COR-L47 (cell line): ENCODE measurements around the gene DNAJC7.
"Not testable (repeated sequence)": the region's sequence is repeated elsewhere in the genome, so short reads cannot be mapped to it uniquely, and the experiment has no call there.

Source experiments
- DNase-seq: peaks from one replicate; lab custom pipeline; 2025; lab: John Stamatoyannopoulos, UW

DNAJC7 gene

GRCh38 chr17:42010898-42011516 is 6.2 kb downstream of the DNAJC7 start:
- no peak for DNase-seq

GRCh38 chr17:42010266-42010680 is 7.0 kb downstream of the DNAJC7 start:
- not testable (repeated sequence) for DNase-seq

- no peak for DNase-seq
Measured at GRCh38 chr17:42009170-42009569, 8.1 kb downstream of the DNAJC7 start.

DNA sequence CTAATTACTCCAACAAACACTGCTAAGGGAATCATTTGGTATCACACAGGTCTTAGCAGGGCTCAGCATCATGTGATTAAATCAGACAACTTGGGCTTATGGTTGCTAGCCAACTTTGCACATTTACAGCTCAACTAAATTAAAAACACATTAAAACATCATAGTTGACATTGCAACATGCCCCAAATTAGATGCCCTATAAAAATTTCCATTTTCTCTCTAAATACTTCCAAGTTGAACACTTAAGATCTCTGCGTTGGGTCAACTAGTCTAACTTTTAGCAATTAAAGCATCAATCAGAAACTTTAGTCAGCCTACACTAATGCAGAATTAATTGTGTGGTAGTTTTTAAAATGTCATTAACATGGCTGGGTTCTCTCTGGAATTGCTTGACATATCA is 12.1 kb downstream of the DNAJC7 start:
- no peak for DNase-seq

GRCh38 chr17:42002792-42003301 is 14.4 kb downstream of the DNAJC7 start:
- no peak for DNase-seq

DNA sequence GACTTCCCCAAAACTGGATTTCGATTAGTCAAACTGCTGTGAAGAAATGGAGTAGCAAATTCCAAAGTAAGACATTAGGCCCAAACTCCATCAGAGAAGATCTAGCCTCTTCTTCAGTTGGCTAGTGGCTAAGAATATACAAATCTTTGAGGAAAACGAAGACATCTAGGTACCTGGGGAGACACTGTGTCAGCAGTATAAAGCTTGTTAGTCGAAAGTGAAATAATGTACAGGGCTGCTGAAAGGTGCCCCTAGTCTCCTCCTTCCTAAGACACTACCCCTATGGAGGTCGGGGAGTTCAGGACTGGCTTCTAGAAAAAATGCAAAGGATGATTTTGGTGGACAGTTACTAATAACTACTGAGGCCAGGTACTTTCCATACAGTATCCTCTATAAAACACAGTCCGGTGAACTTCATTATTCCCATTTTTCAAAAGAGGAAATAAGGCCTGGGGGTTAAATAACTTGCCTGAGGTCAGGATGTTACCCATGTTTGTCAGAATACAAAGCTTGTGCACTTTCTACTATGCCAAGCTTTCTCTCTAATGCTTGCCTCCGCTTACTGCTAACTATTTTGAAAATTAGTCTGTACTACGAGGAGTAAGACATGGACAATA is 15.0 kb downstream of the DNAJC7 start:
- DNase-seq: no peak

DNA sequence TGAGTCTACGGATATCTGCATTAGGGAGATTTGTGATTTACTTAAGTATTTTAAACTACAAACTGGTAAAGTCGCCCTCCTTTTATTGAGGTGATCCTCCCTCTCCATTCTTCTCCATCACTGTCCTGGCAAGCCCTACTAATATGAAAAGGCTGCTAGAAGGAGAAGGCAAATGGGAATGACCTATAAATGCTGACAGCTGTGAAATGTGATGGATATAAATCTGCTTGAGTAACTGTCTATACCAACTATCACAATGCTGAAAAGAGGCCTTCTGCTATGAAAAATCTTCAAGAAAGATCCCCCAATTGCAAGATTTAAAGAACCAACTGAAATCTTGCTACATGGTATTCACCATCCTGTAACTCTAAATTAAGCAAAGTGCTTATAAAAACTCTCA is 15.5 kb downstream of the DNAJC7 start:
- DNase-seq: no peak

GRCh38 chr17:42000413-42001133 is 16.7 kb downstream of the DNAJC7 start:
- DNase-seq: no peak

DNA sequence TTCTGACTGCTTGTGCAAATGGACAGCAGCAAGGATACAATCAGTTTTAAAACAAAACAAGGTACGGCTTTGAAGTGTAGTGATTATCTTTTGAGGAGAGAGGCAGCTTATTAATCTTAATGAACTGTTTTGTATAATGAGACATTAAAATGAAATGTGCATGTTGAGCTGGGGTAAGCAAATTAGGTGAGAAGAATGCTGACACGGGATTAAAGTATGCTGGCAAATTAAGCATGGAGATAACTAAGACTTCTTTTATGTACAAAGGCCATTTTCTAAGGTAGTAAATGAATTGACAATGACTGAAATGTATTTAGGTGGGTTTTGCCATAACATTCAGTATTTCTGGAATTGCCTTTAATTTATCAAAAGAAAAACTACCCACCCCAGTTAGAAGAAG is 18.7 kb downstream of the DNAJC7 start:
- no peak for DNase-seq

DNA sequence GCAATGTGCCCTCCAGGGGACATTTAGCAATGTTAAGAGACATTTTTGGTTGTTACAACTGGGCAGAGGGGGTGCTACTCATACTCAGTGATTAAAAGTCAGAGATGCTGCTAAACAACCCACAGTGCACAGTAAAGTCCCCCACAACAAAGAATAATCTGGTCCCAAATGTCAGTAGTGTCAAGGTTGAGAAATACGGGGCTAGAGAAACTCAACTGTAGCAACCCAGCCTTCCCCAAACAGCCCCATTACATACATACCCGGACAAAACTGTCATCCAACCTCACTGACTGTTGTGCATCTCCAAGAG is 20.4 kb downstream of the DNAJC7 start:
- DNase-seq: no peak

DNA sequence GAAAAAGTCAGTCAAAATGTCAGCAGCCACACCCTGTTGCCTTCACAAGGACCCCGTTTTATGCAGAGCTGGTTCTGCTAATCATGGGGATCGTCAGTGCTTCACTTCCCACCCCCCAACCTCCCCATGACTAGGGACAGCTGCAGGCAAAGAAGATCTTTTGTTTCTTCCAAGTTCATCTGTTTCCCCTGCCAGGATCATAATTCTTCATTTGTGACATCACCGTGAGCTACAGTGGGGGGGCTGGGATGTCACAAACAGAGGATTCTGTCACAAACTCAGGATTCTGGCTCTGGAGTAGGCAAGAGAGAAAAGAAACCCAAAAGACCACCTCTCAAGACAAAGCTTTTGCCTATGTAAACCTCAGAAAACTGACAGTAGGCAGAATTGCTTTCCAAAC is 24.7 kb downstream of the DNAJC7 start:
- no peak for DNase-seq

DNA sequence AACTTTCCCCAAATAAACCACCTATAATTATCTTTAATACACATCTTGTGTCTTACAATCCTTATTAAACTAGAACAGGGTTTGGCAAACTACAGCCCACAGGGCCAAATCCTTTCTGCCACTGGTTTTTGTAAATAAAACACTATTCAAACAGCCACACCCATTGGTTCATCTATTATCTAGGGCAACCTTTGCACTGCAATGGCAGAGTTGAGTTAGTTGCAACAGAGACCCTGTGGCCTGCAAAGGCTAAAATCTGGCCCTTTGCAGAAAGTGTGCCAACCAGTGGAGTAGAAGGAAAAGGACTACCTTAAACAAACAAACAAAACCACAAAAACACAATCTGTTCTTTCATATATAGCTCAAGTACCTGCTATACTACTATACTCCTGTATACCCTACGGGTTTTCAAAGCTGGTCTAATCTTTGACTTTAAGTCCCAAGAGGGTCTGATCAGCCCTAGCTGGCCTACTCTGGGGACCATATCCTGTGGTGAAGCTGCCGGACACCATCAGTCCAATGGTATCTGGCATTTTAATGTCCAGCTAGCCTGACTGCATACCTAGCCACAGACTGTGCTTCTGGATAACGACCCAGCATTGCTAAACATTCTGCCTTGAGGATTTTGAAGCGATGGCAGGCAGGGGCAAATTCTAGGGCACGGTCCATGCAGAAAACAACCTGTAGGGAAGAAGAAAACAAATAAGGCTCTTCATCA is 27.4 kb downstream of the DNAJC7 start:
- no peak for DNase-seq

- no peak for DNase-seq
Measured at GRCh38 chr17:41988418-41988817, 28.8 kb downstream of the DNAJC7 start.

DNA sequence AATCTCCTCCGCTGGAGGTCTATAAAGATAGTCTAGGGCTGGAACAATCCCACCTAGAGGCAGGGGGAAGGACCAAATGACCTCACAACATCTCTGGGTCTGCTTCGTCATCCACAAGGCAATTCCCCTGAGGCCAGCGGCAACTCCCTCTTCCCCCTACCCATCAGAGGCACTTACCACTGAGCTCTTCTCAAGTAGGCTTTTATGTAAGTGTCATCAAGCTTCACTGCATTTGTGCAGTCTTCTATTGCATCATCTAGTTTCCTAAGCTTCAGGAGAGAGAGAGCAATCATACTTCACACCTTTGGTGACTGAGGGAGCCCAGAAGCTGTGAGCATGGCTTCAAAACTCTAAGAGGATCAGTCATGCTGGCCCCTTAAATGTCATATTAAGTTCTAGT is 29.6 kb downstream of the DNAJC7 start:
- DNase-seq: no peak

DNA sequence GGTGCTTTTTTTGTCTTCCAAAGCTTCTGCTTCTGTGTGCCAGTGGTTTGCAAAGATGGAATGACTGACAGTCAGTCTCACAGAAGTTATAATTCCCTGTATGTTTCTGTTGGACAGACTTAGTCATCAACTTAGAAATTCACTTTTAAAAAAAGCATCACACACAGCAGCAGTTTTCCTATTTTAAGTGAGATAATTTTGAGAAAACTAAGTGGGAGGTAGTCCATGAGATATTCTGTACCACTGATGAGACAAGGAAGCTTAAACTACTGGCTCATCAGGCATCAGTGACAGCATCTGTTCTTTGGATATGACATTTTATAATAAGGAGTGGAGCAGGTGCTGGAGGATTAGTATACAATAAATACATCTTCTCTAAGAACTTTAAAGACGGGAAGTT is 30.6 kb downstream of the DNAJC7 start:
- DNase-seq: no peak

- DNase-seq: no peak
Measured at GRCh38 chr17:41985919-41986318, 31.3 kb downstream of the DNAJC7 start.

DNA sequence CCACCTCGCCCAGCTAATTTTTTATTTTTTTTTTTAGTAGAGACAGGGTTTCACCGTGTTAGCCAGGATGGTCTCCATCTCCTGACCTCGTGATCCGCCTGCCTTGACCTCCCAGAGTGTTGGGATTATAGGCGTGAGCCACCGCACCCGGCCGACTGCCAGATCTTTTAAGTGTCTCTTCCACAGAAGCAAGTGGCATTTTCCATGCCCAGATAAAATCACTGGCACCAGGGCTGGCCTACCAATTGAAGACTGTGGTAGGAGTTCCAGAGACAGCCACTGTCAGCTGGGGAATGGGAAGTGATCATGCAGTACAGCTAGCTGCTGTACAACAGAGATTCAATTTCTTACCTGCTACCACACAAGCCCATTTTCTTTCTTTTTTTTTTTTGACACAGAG is 32.8 kb downstream of the DNAJC7 start:
- no peak for DNase-seq

DNA sequence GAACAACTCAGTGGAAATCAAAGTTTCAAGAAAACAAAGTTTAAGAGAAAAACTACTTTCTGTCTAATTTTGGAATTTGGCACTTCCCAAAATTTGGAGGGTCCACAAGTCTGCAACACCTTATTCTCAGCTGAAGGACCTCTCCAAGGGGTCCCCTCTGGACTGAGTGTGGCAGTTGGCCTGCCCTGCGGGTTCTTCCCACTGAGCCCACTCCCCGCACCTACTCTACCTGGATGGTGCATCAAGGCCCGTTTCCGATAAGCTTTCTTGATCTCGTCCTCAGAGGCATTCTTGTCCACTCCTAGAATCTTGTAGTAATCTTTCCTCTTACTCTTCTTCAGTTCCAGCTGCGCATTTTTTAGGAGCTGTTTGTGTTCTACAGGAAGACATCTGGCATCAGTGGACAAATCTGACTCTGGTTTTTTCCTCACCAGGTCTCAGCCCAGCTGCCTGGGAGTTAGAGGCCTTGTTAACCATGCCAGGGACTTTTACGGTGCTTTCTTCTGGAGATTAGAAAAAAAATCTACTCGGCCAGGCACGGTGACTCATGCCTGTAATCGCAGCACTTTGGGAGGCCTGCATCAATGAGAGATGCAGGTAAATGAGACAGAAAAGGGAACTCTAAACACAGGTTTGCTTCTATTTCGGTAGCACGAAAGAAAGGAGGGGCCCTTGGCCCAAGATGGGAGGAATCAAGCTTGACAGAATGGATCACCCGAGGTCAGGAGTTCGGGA is 35.0 kb downstream of the DNAJC7 start:
- no peak for DNase-seq

GRCh38 chr17:41977991-41978390 is 39.2 kb downstream of the DNAJC7 start:
- no peak for DNase-seq

DNA sequence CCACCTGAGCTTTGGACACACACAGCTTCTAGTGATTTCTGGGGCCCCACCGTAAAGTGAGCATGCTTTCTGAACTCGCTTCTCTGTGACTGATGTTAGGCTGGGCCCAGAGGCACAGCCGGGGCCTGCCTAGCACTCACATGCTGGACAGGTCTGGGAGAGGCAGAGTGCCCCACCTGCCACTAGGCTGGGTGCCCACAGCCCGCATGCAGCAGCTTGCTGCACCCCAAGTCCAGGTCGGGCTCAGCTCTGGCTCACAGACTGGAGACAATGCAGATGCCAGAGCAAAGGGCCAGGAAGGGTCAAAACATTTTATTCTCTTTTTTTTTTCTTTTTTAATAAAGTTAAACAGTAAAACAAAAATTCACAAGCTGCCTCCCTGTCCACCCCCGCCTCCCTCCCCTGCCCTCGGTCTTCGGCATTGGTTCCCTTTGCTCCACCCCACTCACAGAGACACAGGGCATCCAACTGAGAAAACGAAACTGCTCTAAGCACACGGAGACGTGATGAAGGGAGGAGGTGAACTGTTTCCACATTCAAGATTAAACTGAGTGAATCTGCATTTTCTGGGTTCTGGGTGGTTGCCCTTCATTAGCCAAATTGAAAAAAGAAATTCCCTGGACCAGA is 41.0 kb downstream of the DNAJC7 start:
- no peak for DNase-seq
